ENCODE data around the gene ACTR1B. TPM values are rescaled to one million over a fixed set of nuclear protein-coding genes. Genes with fewer than 3 reads are reported as not detected.

Gene ACTR1B
- total and polyA plus RNA-seq, 2 experiments from 2014 or later: 27.2 to 42.5 TPM

DNA sequence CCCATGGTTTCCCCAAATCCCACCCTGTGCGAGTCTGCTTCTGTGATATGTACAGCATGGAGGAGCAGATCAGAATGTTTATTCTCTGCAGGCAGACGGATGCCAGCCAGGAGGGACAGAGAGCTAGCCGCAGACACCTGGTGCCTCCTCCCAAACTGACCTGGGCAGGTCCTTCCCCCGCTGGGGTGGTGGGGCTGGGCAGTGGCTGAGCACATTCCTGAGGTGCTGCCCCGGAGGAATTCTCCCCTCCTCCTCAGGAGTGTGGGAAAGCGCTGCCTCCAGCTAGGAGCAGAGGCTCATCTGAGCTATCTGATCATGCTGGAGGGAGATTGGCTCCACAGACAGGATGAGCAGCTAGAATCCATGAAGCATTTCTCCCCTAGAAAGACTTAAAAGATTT, 27.3 kb upstream of the ACTR1B start:
- Mint-ChIP-seq H3K9me3 (0 out of 3 replicates have a peak, but pooled peaks cover under 1% of the 10 kb centered on the region), H3K4me3 (0 out of 3 replicates have a peak overlapping the region, but pooled peaks have one; percentile 26), H3K36me3 (ENCODE audit: low read depth) (no peaks in the 10 kb centered on the region), H3K4me1 (peaks cover 21% of the 10 kb centered on the region), H3K27ac (peak overlapping the region; percentile 43; the same call in 1 of the 2 replicates), H3K27me3 (ENCODE audit: insufficient read depth, low read depth, poor library complexity) (peaks cover 4% of the 10 kb centered on the region)
- Histone ChIP-seq H3K27ac (ENCODE audit: low read depth) (peak overlapping the region; percentile 70; the same call in 1 of the 2 replicates), H3K27me3 (ENCODE audit: insufficient read depth) (no peaks in the 10 kb centered on the region), H4K20me1 (replicated peaks; ENCODE audit: insufficient read depth) (no peaks in the 10 kb centered on the region), H3K4me2 (no peak overlapping the region), H3K36me3 (ENCODE audit: insufficient read depth) (no peaks in the 10 kb centered on the region), H3K4me1 (ENCODE audit: insufficient read depth) (peaks cover 13% of the 10 kb centered on the region; the same call in 1 of the 2 replicates), H3K4me3 (no peak overlapping the region), H3F3A (replicated peaks; ENCODE audit: low read depth) (no peaks in the 10 kb centered on the region), H3K79me2 (replicated peaks; ENCODE audit: insufficient read depth) (no peaks in the 10 kb centered on the region), H3K9me2 (ENCODE audit: insufficient read depth) (no peaks in the 10 kb centered on the region), H2AFZ (no peak overlapping the region; the same call in 1 of the 2 replicates)
- DNase-seq (ENCODE audit: low spot score) (peak; percentile 86), ATAC-seq (peak; percentile 99)
- TF ChIP-seq, protein P1, sequence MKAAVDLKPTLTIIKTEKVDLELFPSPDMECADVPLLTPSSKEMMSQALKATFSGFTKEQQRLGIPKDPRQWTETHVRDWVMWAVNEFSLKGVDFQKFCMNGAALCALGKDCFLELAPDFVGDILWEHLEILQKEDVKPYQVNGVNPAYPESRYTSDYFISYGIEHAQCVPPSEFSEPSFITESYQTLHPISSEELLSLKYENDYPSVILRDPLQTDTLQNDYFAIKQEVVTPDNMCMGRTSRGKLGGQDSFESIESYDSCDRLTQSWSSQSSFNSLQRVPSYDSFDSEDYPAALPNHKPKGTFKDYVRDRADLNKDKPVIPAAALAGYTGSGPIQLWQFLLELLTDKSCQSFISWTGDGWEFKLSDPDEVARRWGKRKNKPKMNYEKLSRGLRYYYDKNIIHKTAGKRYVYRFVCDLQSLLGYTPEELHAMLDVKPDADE (IDR thresholded peaks at IDR 0.05): no peak
- TF ChIP-seq CREB1 (CRISPR knock-in tag; IDR thresholded peaks at IDR 0.05; ENCODE audit: low read depth) (no peak), JUNB (IDR thresholded peaks at IDR 0.05; ENCODE audit: unreplicated experiment) (no peak), EZH2phosphoT487 (IDR thresholded peaks at IDR 0.05; ENCODE audit: unreplicated experiment) (no peak), NANOG (IDR thresholded peaks at IDR 0.05; ENCODE audit: borderline replicate concordance) (no peak), POLR2AphosphoS5 (IDR thresholded peaks at IDR 0.05; ENCODE audit: low read depth) (no peak), ZNF114 (CRISPR knock-in tag; IDR thresholded peaks at IDR 0.05) (no peak), STAT1 (IDR thresholded peaks at IDR 0.05; ENCODE audit: unreplicated experiment) (no peak), EZH2 (IDR thresholded peaks at IDR 0.05; ENCODE audit: low read depth, unreplicated experiment) (no peak), ZNF331 (CRISPR knock-in tag; IDR thresholded peaks at IDR 0.05; ENCODE audit: low read depth) (no peak)
- TF ChIP-seq, protein P2, sequence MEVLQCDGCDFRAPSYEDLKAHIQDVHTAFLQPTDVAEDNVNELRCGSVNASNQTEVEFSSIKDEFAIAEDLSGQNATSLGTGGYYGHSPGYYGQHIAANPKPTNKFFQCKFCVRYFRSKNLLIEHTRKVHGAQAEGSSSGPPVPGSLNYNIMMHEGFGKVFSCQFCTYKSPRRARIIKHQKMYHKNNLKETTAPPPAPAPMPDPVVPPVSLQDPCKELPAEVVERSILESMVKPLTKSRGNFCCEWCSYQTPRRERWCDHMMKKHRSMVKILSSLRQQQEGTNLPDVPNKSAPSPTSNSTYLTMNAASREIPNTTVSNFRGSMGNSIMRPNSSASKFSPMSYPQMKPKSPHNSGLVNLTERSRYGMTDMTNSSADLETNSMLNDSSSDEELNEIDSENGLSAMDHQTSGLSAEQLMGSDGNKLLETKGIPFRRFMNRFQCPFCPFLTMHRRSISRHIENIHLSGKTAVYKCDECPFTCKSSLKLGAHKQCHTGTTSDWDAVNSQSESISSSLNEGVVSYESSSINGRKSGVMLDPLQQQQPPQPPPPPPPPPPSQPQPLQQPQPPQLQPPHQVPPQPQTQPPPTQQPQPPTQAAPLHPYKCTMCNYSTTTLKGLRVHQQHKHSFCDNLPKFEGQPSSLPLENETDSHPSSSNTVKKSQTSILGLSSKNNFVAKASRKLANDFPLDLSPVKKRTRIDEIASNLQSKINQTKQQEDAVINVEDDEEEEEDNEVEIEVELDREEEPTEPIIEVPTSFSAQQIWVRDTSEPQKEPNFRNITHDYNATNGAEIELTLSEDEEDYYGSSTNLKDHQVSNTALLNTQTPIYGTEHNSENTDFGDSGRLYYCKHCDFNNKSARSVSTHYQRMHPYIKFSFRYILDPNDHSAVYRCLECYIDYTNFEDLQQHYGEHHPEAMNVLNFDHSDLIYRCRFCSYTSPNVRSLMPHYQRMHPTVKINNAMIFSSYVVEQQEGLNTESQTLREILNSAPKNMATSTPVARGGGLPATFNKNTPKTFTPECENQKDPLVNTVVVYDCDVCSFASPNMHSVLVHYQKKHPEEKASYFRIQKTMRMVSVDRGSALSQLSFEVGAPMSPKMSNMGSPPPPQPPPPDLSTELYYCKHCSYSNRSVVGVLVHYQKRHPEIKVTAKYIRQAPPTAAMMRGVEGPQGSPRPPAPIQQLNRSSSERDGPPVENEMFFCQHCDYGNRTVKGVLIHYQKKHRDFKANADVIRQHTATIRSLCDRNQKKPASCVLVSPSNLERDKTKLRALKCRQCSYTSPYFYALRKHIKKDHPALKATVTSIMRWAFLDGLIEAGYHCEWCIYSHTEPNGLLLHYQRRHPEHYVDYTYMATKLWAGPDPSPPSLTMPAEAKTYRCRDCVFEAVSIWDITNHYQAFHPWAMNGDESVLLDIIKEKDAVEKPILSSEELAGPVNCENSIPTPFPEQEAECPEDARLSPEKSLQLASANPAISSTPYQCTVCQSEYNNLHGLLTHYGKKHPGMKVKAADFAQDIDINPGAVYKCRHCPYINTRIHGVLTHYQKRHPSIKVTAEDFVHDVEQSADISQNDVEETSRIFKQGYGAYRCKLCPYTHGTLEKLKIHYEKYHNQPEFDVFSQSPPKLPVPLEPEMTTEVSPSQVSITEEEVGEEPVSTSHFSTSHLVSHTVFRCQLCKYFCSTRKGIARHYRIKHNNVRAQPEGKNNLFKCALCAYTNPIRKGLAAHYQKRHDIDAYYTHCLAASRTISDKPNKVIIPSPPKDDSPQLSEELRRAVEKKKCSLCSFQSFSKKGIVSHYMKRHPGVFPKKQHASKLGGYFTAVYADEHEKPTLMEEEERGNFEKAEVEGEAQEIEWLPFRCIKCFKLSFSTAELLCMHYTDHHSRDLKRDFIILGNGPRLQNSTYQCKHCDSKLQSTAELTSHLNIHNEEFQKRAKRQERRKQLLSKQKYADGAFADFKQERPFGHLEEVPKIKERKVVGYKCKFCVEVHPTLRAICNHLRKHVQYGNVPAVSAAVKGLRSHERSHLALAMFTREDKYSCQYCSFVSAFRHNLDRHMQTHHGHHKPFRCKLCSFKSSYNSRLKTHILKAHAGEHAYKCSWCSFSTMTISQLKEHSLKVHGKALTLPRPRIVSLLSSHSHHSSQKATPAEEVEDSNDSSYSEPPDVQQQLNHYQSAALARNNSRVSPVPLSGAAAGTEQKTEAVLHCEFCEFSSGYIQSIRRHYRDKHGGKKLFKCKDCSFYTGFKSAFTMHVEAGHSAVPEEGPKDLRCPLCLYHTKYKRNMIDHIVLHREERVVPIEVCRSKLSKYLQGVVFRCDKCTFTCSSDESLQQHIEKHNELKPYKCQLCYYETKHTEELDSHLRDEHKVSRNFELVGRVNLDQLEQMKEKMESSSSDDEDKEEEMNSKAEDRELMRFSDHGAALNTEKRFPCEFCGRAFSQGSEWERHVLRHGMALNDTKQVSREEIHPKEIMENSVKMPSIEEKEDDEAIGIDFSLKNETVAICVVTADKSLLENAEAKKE (CRISPR knock-in tag; IDR thresholded peaks at IDR 0.05): no peak
- TF ChIP-seq, protein P3, sequence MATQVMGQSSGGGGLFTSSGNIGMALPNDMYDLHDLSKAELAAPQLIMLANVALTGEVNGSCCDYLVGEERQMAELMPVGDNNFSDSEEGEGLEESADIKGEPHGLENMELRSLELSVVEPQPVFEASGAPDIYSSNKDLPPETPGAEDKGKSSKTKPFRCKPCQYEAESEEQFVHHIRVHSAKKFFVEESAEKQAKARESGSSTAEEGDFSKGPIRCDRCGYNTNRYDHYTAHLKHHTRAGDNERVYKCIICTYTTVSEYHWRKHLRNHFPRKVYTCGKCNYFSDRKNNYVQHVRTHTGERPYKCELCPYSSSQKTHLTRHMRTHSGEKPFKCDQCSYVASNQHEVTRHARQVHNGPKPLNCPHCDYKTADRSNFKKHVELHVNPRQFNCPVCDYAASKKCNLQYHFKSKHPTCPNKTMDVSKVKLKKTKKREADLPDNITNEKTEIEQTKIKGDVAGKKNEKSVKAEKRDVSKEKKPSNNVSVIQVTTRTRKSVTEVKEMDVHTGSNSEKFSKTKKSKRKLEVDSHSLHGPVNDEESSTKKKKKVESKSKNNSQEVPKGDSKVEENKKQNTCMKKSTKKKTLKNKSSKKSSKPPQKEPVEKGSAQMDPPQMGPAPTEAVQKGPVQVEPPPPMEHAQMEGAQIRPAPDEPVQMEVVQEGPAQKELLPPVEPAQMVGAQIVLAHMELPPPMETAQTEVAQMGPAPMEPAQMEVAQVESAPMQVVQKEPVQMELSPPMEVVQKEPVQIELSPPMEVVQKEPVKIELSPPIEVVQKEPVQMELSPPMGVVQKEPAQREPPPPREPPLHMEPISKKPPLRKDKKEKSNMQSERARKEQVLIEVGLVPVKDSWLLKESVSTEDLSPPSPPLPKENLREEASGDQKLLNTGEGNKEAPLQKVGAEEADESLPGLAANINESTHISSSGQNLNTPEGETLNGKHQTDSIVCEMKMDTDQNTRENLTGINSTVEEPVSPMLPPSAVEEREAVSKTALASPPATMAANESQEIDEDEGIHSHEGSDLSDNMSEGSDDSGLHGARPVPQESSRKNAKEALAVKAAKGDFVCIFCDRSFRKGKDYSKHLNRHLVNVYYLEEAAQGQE (IDR thresholded peaks at IDR 0.05; ENCODE audit: unreplicated experiment): no peak

Data from GM23338 (cell line).